CD1c-positive myeloid dendritic cell (primary cell): ENCODE measurements around the gene ORMDL1.

Source experiments
- DNase-seq: peaks from one replicate; pipeline ENCODE4 v3.0.0-alpha.2; 2016; ENCODE audit errors: extremely low spot score

ORMDL1 gene

GRCh38 chr2:189783927-189784867 is at the start of gene ORMDL1, which contains the start of gene PMS1:
Gene ORMDL1, minus strand, starts transcription at chr2:189784339. Its CDS starts 1,744 bp downstream, at chr2:189782595.
Gene PMS1, plus strand, starts transcription at chr2:189784450. Its CDS starts 7,360 bp downstream, at chr2:189791810.
- DNase-seq: peak; percentile 99

- DNase-seq: no peak
Observed at GRCh38 chr2:189830510-189830909, 46.4 kb upstream of the ORMDL1 start.

GRCh38 chr2:189829102-189829833 is 45.1 kb upstream of the ORMDL1 start:
- DNase-seq: no peak

GRCh38 chr2:189826039-189826438 is 41.9 kb upstream of the ORMDL1 start:
- DNase-seq: no peak

GRCh38 chr2:189824694-189825396 is 40.7 kb upstream of the ORMDL1 start:
- DNase-seq: no peak

GRCh38 chr2:189821953-189822748 is 38.0 kb upstream of the ORMDL1 start:
- DNase-seq: no peak

- no peak for DNase-seq
Observed at GRCh38 chr2:189819297-189819704, 35.2 kb upstream of the ORMDL1 start.

- DNase-seq: no peak
Observed at GRCh38 chr2:189818249-189819038, 34.3 kb upstream of the ORMDL1 start.

GRCh38 chr2:189803431-189803830 is 19.3 kb upstream of the ORMDL1 start:
- no peak for DNase-seq

- DNase-seq: no peak
Observed at GRCh38 chr2:189802396-189802912, 18.3 kb upstream of the ORMDL1 start.

GRCh38 chr2:189799531-189799930 is 15.4 kb upstream of the ORMDL1 start:
- DNase-seq: no peak

- DNase-seq: no peak
Observed at GRCh38 chr2:189799030-189799331, 14.8 kb upstream of the ORMDL1 start.

GRCh38 chr2:189798312-189799029 is 14.3 kb upstream of the ORMDL1 start:
- peak; percentile 50 for DNase-seq

GRCh38 chr2:189797902-189798301 is 13.8 kb upstream of the ORMDL1 start:
- DNase-seq: no peak

GRCh38 chr2:189794310-189794709 is 10.2 kb upstream of the ORMDL1 start:
- no peak for DNase-seq

GRCh38 chr2:189791338-189792042 is 7.4 kb upstream of the ORMDL1 start:
- DNase-seq: no peak

- DNase-seq: peak; percentile 24
Observed at GRCh38 chr2:189783451-189783926, 650 bp downstream of the ORMDL1 start.

- DNase-seq: peak; percentile 39
Observed at GRCh38 chr2:189782221-189782671, 1.9 kb downstream of the ORMDL1 start.

- no peak for DNase-seq
Observed at GRCh38 chr2:189772212-189772611, 11.9 kb downstream of the ORMDL1 start.
